Astrocyte of the hippocampus (primary cell): ENCODE data around the gene ST6GAL1.
"Not testable (repeated sequence)": the region's sequence is repeated elsewhere in the genome, so short reads cannot be mapped to it uniquely, and the experiment has no call there.

ENCODE experiments used
- DNase-seq: peaks from one replicate; pipeline ENCODE4 v3.0.0; 2011; ENCODE audit warnings: low read depth, low spot score

ST6GAL1 gene, protein sequence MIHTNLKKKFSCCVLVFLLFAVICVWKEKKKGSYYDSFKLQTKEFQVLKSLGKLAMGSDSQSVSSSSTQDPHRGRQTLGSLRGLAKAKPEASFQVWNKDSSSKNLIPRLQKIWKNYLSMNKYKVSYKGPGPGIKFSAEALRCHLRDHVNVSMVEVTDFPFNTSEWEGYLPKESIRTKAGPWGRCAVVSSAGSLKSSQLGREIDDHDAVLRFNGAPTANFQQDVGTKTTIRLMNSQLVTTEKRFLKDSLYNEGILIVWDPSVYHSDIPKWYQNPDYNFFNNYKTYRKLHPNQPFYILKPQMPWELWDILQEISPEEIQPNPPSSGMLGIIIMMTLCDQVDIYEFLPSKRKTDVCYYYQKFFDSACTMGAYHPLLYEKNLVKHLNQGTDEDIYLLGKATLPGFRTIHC

DNA sequence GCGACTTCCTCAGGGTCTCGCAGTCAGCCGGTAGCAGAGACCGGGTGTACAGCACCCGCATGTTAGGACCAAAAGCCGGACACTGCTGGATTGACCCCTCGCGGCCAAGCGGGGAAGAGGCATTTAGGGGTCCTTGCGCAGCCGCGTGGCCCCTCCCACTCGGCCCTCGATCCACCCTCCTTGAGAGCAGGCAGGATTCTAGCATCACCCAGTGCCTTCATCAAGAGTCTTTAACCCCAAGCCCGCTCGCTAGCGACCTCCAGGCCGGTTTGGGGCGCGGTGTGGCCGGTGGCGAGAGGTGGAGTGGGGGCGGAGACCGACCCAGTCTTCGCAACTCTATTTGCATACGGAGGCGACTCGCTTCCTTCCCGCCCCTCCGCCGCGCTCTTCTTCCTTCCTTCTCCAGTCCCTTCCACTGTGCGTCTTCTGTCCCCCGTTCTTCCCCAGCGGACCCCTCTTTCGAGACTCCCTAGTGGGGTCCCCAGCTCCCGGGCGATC lies at the start of gene ST6GAL1:
ST6GAL1 (plus strand) TSS at position 384 of the 498 bp plus-strand sequence. CDS start 112,178 bp downstream, outside the sequence.
- DNase-seq = peak; percentile 67

- DNase-seq = no peak
Observed at GRCh38 chr3:186882150-186882524, 48.2 kb upstream of the ST6GAL1 start.

GRCh38 chr3:186882881-186883685 lies 47.2 kb upstream of the ST6GAL1 start:
- peak; percentile 38 for DNase-seq

DNA sequence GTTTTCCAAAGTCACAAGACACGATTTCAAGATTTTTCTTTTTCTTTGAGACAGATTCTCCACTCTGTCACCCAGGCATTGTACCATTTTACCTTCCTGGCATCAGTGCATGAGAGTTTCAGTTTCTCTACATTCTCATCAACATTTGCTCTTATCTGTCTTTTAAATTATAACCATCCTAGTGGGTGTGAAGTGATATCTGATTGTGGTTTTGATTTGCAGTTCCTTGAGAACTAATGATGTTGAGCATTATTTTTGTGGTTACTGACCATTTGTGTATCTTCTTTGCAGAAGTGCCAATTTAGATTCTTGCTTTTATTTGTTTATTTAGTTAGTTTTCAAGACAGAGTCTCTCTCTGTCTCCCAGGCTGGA lies 46.7 kb upstream of the ST6GAL1 start:
- DNase-seq = no peak

DNA sequence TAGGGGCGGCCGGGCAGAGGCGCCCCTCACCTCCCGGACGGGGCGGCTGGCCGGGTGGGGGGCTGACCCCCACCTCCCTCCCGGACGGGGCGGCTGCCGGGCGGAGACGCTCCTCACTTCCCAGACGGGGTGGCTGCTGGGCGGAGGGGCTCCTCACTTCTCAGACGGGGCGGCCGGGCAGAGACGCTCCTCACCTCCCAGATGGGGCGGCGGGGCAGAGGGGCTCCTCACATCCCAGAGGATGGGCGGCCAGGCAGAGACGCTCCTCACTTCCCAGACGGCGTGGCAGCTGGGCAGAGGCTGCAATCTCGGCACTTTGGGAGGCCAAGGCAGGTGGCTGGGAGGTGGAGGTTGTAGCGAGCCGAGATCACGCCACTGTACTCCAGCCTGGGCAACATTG lies 45.5 kb upstream of the ST6GAL1 start:
- not testable (repeated sequence) for DNase-seq

GRCh38 chr3:186886202-186886981 lies 43.9 kb upstream of the ST6GAL1 start:
- DNase-seq = no peak

- DNase-seq = not testable (repeated sequence)
Observed at GRCh38 chr3:186887507-186887938, 42.8 kb upstream of the ST6GAL1 start.

- DNase-seq = no peak
Observed at GRCh38 chr3:186888569-186888968, 41.8 kb upstream of the ST6GAL1 start.

DNA sequence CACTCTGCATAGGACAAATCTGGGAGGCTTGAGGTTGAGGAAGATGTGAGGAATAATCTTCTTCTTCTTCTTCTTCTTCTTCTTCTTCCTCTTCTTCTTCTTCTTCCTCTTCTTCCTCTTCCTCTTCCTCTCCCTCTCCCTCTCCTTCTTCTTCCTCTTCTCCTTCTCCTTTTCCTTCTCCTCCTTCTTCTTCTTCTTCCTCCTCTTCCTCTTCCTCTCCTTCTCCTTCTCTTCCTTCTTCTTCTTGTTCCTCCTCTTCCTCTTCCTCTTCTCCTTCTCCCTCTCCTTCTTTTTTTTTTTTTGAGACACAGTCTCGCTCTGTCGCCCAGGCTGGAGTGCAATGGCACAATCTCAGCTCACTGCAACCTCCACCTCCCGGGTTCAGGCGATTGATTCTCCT lies 40.6 kb upstream of the ST6GAL1 start:
- not testable (repeated sequence) for DNase-seq

GRCh38 chr3:186890911-186891310 lies 39.4 kb upstream of the ST6GAL1 start:
- DNase-seq = no peak

DNA sequence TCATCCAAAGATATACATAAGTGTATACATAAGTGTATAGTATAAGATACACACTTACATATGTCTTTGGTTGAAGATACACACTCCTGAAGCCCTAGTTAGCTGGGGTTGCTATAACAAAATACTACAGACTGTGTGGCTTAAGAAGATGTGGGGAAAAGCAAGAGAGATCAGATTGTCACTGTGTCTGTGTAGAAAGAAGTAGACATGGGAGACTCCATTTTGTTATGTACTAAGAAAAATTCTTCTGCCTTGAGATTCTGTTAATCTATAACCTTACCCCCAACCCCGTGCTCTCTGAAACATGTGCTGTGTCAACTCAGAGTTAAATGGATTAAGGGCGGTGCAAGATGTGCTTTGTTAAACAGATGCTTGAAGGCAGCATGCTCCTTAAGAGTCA lies 37.3 kb upstream of the ST6GAL1 start:
- DNase-seq = not testable (repeated sequence)

- DNase-seq = no peak
Observed at GRCh38 chr3:186895406-186895805, 34.9 kb upstream of the ST6GAL1 start.

DNA sequence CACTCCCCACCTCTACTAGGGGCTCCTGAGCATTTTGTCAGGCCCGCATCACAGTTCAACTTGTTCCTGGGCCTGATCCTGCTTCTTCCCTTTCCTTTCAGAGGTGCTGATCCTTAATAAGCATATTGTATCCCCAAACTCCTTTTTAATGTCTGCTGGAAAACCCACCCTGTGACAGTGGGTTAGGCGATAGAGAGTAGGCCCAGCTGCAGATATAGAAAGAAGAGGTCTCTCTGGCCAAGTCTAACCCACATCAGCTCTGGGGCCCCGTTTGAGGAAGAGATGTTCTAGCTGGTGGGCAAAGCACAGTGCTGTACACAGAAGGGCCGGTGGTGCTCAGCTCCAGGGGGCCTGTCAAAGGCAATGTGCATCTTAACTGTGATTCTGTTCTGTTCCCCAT lies 34.3 kb upstream of the ST6GAL1 start:
- no peak for DNase-seq

- DNase-seq = no peak
Observed at GRCh38 chr3:186896875-186897274, 33.5 kb upstream of the ST6GAL1 start.

- no peak for DNase-seq
Observed at GRCh38 chr3:186901135-186901734, 29.1 kb upstream of the ST6GAL1 start.

DNA sequence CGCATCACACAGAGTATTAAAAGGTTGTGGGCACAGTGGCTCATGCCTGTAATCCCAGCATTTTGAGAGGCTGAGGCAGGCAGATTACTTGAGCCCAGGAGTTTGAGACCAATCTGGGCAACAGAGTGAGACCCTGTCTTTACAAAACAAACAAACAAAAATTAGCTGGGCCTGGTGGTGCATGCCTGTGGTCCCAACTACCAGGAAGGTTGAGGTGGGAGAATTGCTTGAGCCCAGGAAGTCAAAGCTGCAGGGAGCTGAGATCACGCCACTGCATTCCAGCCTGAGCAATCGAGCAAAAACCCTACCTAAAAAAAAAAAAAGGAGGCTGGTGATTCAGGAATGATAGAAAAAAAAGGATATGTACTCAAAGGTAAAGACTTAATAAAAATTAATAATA lies 28.2 kb upstream of the ST6GAL1 start:
- peak; percentile 62 for DNase-seq

GRCh38 chr3:186902713-186903112 lies 27.6 kb upstream of the ST6GAL1 start:
- DNase-seq = no peak

GRCh38 chr3:186903676-186904075 lies 26.6 kb upstream of the ST6GAL1 start:
- not testable (repeated sequence) for DNase-seq

- not testable (repeated sequence) for DNase-seq
Observed at GRCh38 chr3:186907075-186907474, 23.3 kb upstream of the ST6GAL1 start.

GRCh38 chr3:186909078-186909853 lies 21.1 kb upstream of the ST6GAL1 start:
- DNase-seq = no peak
